Cardiac muscle cell (in vitro differentiated cells and primary cell): ENCODE measurements around the gene TMEM266. TPM values are rescaled to one million over a fixed set of nuclear protein-coding genes. Genes with fewer than 3 reads are reported as not detected.
"Not testable (repeated sequence)": the region's sequence is repeated elsewhere in the genome, so short reads cannot be mapped to it uniquely, and the experiment has no call there.

Experiments used
- DNase-seq, 2 donors: peaks; one replicate each; pipeline versions ENCODE4 v3.0.0 to v3.0.0-alpha.2; 2010 to 2017; ENCODE audit warnings: low read depth in 1 of 2, low spot score in 1 of 2
- H3K27ac ChIP-seq: fragments of 200-600 bp; sonication (generic); 2 replicates; pipeline ENCODE4 v1.5.1; 2016
- H3K27me3 ChIP-seq: fragments of 200-600 bp; sonication (generic); 2 replicates; pipeline ENCODE4 v1.6.0; 2016; ENCODE audit warnings: control low read depth
- H3K36me3 ChIP-seq: fragments of 200-600 bp; sonication (generic); 2 replicates; pipeline ENCODE4 v1.5.1; 2016; ENCODE audit warnings: control low read depth
- H3K4me1 ChIP-seq: fragments of 200-600 bp; sonication (generic); 2 replicates; pipeline ENCODE4 v1.8.1; 2017; ENCODE audit warnings: low read depth, mild to moderate bottlenecking, mixed run types
- H3K4me3 ChIP-seq: fragments of 200-600 bp; sonication (generic); 2 replicates; pipeline ENCODE4 v1.5.1; 2016; ENCODE audit warnings: mild to moderate bottlenecking
- H3K9me3 ChIP-seq: fragments of 200-600 bp; sonication (generic); 2 replicates; pipeline ENCODE4 v1.5.1; 2017; ENCODE audit warnings: low read depth, mild to moderate bottlenecking, control low read depth
- polyA plus RNA-seq: library from polyadenylated mRNA; unstranded; fragments of >200 nt; fragmentation: Nextera tagmentation; extraction: Ambion mirVana; gene quantifications from 2 replicates; pipeline ENCODE4 v1.2.1, GENCODE V29; 2016
- total RNA-seq: library from RNA; depleted of rRNA; stranded (reverse); fragments of >200 nt; gene quantifications from 2 replicates; pipeline ENCODE4 v1.2.3, GENCODE V29; 2016
- TF ChIP-seq, protein P1 (sequence below): IDR thresholded peaks from 2 replicates; pipeline ENCODE4 v1.5.1; 2012; ENCODE audit warnings: low read depth, mild to moderate bottlenecking, low read length

TMEM266 gene
- total and polyA plus RNA-seq, 2 experiments from 2014 or later = 0.12 to 1.5 TPM

DNA sequence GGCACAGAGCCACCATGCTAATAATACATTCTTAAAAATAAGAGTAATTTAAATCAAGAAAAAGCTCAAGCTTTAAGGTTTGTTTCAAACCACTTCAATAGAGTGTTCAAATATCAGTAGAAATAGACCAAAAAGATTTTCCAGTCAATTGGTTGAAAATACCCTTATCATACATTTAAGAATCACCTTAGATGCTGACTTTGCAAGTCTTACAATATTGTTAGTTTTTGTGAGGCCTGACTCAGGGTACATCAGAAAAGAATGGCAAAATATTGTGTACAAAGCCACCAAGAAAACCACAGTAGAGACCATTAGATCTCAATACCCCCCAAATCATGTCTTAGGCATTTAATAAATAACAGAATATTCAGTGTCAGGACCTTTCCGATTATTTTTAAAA lies 27.7 kb upstream of the TMEM266 start:
- DNase-seq = no peak
- Histone ChIP-seq H3K27ac (no peak overlapping the region), H3K27me3 (no peaks in the 10 kb centered on the region), H3K9me3 (no peaks in the 10 kb centered on the region), H3K4me3 (no peak overlapping the region), H3K4me1 (peaks cover 11% of the 10 kb centered on the region), H3K36me3 (no peaks in the 10 kb centered on the region)
- TF ChIP-seq, protein P1, sequence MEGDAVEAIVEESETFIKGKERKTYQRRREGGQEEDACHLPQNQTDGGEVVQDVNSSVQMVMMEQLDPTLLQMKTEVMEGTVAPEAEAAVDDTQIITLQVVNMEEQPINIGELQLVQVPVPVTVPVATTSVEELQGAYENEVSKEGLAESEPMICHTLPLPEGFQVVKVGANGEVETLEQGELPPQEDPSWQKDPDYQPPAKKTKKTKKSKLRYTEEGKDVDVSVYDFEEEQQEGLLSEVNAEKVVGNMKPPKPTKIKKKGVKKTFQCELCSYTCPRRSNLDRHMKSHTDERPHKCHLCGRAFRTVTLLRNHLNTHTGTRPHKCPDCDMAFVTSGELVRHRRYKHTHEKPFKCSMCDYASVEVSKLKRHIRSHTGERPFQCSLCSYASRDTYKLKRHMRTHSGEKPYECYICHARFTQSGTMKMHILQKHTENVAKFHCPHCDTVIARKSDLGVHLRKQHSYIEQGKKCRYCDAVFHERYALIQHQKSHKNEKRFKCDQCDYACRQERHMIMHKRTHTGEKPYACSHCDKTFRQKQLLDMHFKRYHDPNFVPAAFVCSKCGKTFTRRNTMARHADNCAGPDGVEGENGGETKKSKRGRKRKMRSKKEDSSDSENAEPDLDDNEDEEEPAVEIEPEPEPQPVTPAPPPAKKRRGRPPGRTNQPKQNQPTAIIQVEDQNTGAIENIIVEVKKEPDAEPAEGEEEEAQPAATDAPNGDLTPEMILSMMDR = no peak

DNA sequence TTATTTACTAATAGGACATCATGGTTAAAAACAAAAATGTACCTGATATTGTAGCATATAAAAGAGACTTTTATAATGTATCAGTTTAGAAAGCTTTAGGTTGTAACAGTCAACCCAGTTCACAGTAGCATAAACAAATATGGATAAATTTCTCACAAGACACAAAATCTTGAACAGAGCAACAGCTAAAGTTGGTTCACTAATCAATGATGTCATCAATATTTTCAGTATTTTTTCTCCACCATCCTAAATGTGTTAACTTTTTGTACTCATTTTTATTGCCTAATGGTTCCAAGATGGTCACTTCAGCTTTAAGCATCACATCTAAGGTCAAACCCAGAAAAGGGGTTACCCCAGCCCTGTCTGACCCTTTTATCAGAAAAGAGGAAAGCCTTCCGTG lies 26.3 kb upstream of the TMEM266 start:
- no peak for DNase-seq
- TF ChIP-seq, protein P1 = no peak
- no peak overlapping the region for H3K27ac ChIP-seq
- no peak overlapping the region for H3K4me3 ChIP-seq
- H3K4me1 ChIP-seq = peaks cover 11% of the 10 kb centered on the region
- H3K36me3 ChIP-seq = no peaks in the 10 kb centered on the region
- H3K27me3 ChIP-seq = no peaks in the 10 kb centered on the region
- no peaks in the 10 kb centered on the region for H3K9me3 ChIP-seq

DNA sequence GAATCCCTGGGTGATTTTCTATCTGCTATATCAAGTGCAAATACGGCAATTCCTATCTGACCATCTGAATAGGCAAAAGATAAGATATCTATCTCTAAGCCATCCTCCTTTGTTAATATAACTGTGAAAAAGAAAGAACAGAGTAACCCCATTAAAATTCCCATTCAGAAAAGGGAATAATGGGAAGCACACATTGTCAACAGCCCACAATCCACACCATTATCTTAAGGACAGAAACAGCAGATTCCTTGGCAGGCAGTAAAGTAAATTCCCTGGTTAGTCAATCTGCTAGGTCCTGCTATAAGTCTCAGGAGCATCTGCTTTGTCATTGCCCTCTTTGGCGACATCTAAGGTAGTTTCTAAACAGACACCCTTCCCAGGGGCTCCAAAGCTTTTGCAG lies 25.7 kb upstream of the TMEM266 start:
- no peak for DNase-seq
- TF ChIP-seq, protein P1 = no peak
- no peak overlapping the region for H3K27ac ChIP-seq

DNA sequence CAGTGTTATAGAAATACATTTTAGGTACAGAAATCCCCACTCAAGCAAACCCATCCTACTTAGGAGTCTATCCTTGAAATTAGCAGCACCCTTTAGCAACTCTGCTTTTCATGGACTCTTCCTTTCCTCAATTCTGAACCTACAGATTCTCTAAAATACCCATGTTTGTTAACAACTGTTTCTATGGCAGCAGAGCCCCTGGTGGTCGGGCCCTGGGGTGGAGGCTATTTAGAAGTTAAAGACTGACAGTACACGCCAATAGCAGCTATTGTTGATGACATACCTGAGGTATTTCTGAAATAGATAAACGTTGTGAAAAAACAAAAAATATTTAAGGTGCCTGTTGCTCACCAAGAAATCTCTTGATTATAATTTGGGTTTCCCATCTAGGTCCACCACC lies 24.2 kb upstream of the TMEM266 start:
- Histone ChIP-seq H3K27me3 (no peaks in the 10 kb centered on the region), H3K36me3 (no peaks in the 10 kb centered on the region), H3K4me3 (no peak overlapping the region), H3K27ac (no peak overlapping the region), H3K9me3 (no peaks in the 10 kb centered on the region), H3K4me1 (peaks cover 11% of the 10 kb centered on the region)
- no peak for DNase-seq
- TF ChIP-seq, protein P1 = no peak

More for the DNA sequence above, 25.7 kb upstream of the TMEM266 start:
- Histone ChIP-seq H3K27me3 (no peaks in the 10 kb centered on the region), H3K36me3 (no peaks in the 10 kb centered on the region), H3K4me1 (peaks cover 11% of the 10 kb centered on the region), H3K4me3 (no peak overlapping the region), H3K9me3 (no peaks in the 10 kb centered on the region)

DNA sequence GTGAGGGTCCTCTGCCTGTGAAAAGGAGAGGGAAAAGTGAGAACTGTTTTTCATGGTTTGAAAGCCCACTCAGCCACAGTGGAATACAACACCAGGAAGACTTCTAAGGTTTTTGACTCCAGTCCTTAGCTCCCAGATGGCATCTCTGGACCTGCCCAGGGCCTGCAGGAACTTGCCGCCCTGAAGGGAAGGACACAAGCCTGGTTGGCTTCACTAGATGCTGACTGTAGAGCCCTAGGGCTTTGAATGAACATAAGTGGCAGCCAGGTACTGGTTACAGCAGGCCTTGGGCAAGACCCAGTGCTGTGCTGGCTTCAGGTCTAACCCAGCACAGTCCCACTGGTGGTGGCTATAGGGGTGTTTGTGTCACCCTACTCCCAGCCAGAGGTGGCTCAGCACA lies 21.3 kb upstream of the TMEM266 start:
- H3K4me3 ChIP-seq = no peak overlapping the region
- H3K9me3 ChIP-seq = no peaks in the 10 kb centered on the region
- peaks cover 11% of the 10 kb centered on the region for H3K4me1 ChIP-seq
- H3K27ac ChIP-seq = no peak overlapping the region
- DNase-seq = no peak
- TF ChIP-seq, protein P1 = no peak
- no peaks in the 10 kb centered on the region for H3K27me3 ChIP-seq
- H3K36me3 ChIP-seq = no peaks in the 10 kb centered on the region

DNA sequence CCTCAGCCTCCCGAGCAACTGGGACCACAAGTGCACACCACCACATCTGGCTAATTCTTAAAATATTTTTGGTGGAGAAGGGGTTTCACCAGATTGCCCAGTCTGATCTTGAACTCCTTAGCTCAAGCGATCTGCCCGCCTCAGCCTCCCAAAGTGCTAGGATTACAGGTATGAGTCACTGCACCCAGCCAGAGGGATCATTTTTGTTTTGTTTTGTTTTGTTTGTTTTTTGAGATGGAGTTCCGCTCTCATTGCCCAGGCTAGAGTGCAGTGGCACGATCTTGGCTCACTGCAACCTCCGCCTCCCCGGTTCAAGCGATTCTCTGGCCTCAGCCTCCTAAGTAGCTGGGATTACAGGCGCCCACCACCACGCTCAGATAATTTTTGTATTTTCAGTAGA lies 5.6 kb upstream of the TMEM266 start:
- H3K36me3 ChIP-seq, H3K27ac ChIP-seq, H3K9me3 ChIP-seq, DNase-seq, H3K4me3 ChIP-seq, H3K4me1 ChIP-seq: not testable (repeated sequence)
- peaks cover 19% of the 10 kb centered on the region for H3K27me3 ChIP-seq
